GM21447 (cell line): ENCODE data around the gene CNNM4.

Experiments used
- ATAC-seq: cut with Tn5 transposase; IDR thresholded peaks from one replicate; pipeline ENCODE4 v1.9.1; 2021; ENCODE audit not compliant: unreplicated experiment

CNNM4 gene

GRCh38 chr2:96856776-96857666 lies 96.3 kb downstream of the CNNM4 start:
- ATAC-seq, result peak; percentile 32

- ATAC-seq, result peak; percentile 85
Observed at GRCh38 chr2:96857667-96858372, 97.1 kb downstream of the CNNM4 start, which contains the start of gene ANKRD39. TSS of gene ANKRD39 (minus strand) at chr2:96858016. CDS start at chr2:96857987, 29 bp downstream.

DNA sequence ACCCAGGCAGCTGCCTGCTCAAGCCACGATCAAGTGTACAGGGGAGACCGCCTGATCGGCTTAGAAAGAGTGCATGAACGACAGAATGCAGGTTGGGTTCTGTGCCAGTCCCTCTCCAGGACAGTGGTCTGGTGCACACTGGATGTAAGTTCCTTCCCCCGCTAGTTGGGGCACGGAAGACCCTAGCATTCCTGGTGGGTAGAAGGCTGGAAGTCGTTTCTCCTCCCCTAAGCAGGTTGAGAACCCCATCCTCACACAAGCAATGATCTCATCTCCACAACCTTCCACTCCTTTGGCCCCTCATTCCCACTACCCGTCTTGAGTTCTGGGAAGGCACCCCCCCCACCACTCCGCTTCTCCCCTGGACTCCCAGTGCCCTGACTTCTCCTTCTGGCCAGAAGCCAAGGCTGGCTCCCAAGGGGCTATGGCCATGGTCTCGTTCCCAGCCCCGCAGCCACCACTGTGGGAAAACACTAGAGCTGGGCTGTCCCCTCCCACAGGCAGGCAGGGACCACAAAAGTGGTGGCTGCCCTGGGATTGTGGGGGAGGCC lies 98.5 kb downstream of the CNNM4 start:
- ATAC-seq, result no peak

DNA sequence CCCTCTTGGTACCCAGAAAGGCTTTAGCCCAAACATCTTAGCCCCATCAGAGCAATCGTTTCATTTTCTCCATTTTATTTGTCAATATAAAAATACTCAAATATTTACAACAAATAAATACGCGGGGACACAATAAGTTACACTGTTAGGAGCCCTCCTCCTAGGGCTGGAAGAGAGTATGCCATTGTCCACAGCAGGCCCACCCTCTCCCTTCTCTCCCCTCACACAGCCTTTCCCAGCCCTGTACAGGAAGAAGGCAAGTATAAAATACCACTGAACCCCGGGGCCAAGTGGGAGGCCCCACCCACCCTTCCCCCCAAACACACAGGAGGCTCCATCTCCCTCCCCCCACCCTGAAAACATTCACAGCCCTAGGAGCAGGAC lies 99.0 kb downstream of the CNNM4 start:
- no peak for ATAC-seq

GRCh38 chr2:96860065-96861029 lies 99.6 kb downstream of the CNNM4 start:
- ATAC-seq, result no peak

GRCh38 chr2:96861074-96861473 lies 100.4 kb downstream of the CNNM4 start:
- no peak for ATAC-seq
